PC-3 (cell line): ENCODE data around the gene ATP5ME. TPM values are rescaled to one million over a fixed set of nuclear protein-coding genes. Genes with fewer than 3 reads are reported as not detected.

ENCODE experiments used
- ATAC-seq: fragments of 200-7000 bp; cut with Tn5 transposase; 2 replicates; pipeline ENCODE4 v1.9.1; 2020; ENCODE audit warnings: mild to moderate bottlenecking, moderate library complexity
- BruUV-seq: library from RNA; stranded (reverse); fragments of 400-500 nt; replicated peaks from 2 replicates; lab custom pipeline; 2021; lab: Mats Ljungman, UMichigan
- CTCF ChIA-PET: fragments of 300-600 bp; sonication (Branson Sonifier 250); formaldehyde crosslinking; loops from one replicate; lab custom pipeline; 2022; ENCODE audit warnings: antibody characterized with exemption; lab: Charles Lee
- POLR2A ChIA-PET: fragments of 300-600 bp; sonication (Branson Sonifier 250); formaldehyde crosslinking; loops from one replicate; lab custom pipeline; 2022; ENCODE audit warnings: antibody characterized with exemption; ENCODE audit not compliant: unreplicated experiment; lab: Charles Lee
- DNase-seq: peaks from one replicate; pipeline ENCODE4 v3.0.0-alpha.2; 2015
- H2AFZ ChIP-seq: fragments of 300-600 bp; sonication (generic); 2 replicates; pipeline ENCODE4 v1.6.0; 2016; ENCODE audit warnings: antibody characterized with exemption, low read length
- H3F3A ChIP-seq: fragments of 300-600 bp; sonication (generic); one replicate; pipeline ENCODE4 v1.6.0; 2017; ENCODE audit warnings: antibody characterized with exemption, low read length, control low read depth, mild to moderate bottlenecking; ENCODE audit not compliant: unreplicated experiment
- H3K27ac ChIP-seq: fragments of 300-600 bp; sonication (generic); 2 replicates; pipeline ENCODE4 v1.5.1; 2016; ENCODE audit warnings: mild to moderate bottlenecking, low read length
- H3K27me3 ChIP-seq: fragments of 300-600 bp; sonication (generic); 2 replicates; pipeline ENCODE4 v1.6.1; 2016; ENCODE audit warnings: low read length, mixed read lengths
- H3K36me3 ChIP-seq: fragments of 300-600 bp; sonication (generic); 2 replicates; pipeline ENCODE4 v1.6.1; 2016; ENCODE audit warnings: low read depth, mixed run types, low read length, mixed read lengths
- H3K4me1 ChIP-seq: fragments of 300-600 bp; sonication (generic); 2 replicates; pipeline ENCODE4 v1.5.1; 2016; ENCODE audit warnings: low read length; ENCODE audit not compliant: insufficient read depth
- H3K4me2 ChIP-seq: fragments of 300-600 bp; sonication (generic); 2 replicates; pipeline ENCODE4 v1.6.0; 2016; ENCODE audit warnings: low read length
- H3K4me3 ChIP-seq: fragments of 300-600 bp; sonication (generic); 2 replicates; pipeline ENCODE4 v1.5.1; 2016; ENCODE audit warnings: mild to moderate bottlenecking, low read length, mixed read lengths
- H3K79me2 ChIP-seq: fragments of 300-600 bp; sonication (generic); 2 replicates; pipeline ENCODE4 v1.6.1; 2017; ENCODE audit warnings: low read length, mixed read lengths
- H3K9ac ChIP-seq: fragments of 300-600 bp; sonication (generic); 2 replicates; pipeline ENCODE4 v1.6.0; 2016; ENCODE audit warnings: mild to moderate bottlenecking, low read length
- H3K9me2 ChIP-seq: fragments of 300-600 bp; sonication (generic); replicated peaks from 2 replicates; pipeline ENCODE4 v1.6.1; 2016; ENCODE audit warnings: mixed run types, low read length, mixed read lengths
- H3K9me3 ChIP-seq: fragments of 300-600 bp; sonication (generic); 2 replicates; pipeline ENCODE4 v1.6.1; 2016; ENCODE audit warnings: low read length, mixed read lengths
- H4K20me1 ChIP-seq: fragments of 300-600 bp; sonication (generic); 2 replicates; pipeline ENCODE4 v1.6.1; 2016; ENCODE audit warnings: low read length, mixed read lengths
- CTCF ChIP-seq: fragments of 300-600 bp; sonication (generic); conservative IDR thresholded peaks from 2 replicates; pipeline ENCODE4 v1.5.1; 2017; ENCODE audit warnings: antibody characterized with exemption, low read depth, mild to moderate bottlenecking, low read length
- EZH2 ChIP-seq: fragments of 300-600 bp; sonication (generic); IDR thresholded peaks from one replicate; pipeline ENCODE4 v1.6.1; 2017; ENCODE audit warnings: antibody characterized with exemption, mild to moderate bottlenecking, low read length; ENCODE audit not compliant: unreplicated experiment
- EZH2phosphoT487 ChIP-seq: fragments of 300-600 bp; sonication (generic); IDR thresholded peaks from 2 replicates; pipeline ENCODE4 v1.6.1; 2018; ENCODE audit warnings: mild to moderate bottlenecking, antibody characterized with exemption, low read length, borderline replicate concordance
- intact Hi-C: fragments of 100-400 bp; cut with micrococcal nuclease; formaldehyde crosslinking; loops from 2 replicates; pipeline ENCODE4 v1.9.0; 2023
- total RNA-seq: library from RNA; depleted of rRNA; stranded (reverse); fragments of >200 nt; gene quantifications from 2 replicates; pipeline ENCODE4 v1.2.3, GENCODE V29; 2014

ATP5ME gene
- total RNA-seq, 1 experiment from 2014 or later: 579 TPM

- no peak for DNase-seq
- no peak overlapping the region for H2AFZ ChIP-seq
- intact Hi-C loops: no loop called here
- CTCF ChIA-PET: no interaction called here
- H3K27ac ChIP-seq: no peak overlapping the region
- no TSS peak for BruUV-seq
- H3K9ac ChIP-seq: no peak overlapping the region
- no peaks in the 10 kb centered on the region for H3F3A ChIP-seq
- no peaks in the 10 kb centered on the region for H3K4me1 ChIP-seq
- H3K79me2 ChIP-seq: peaks cover 78% of the 10 kb centered on the region
- no peaks in the 10 kb centered on the region for H3K9me2 ChIP-seq
- no peak overlapping the region for H3K4me3 ChIP-seq
- H3K36me3 ChIP-seq: no peaks in the 10 kb centered on the region
- POLR2A ChIA-PET: no interaction called here
- ATAC-seq: no peak
- no peaks in the 10 kb centered on the region for H4K20me1 ChIP-seq
- TF ChIP-seq CTCF (no peak), EZH2phosphoT487 (no peak), EZH2 (no peak)
- H3K9me3 ChIP-seq: no peaks in the 10 kb centered on the region
- H3K27me3 ChIP-seq: no peaks in the 10 kb centered on the region
- H3K4me2 ChIP-seq: no peak overlapping the region
These were observed 40.0 kb upstream of the ATP5ME start for GRCh38 chr4:714087-714486.

GRCh38 chr4:712916-713632 is 39.0 kb upstream of the ATP5ME start:
- H3K4me2 ChIP-seq: no peak overlapping the region
- no peak overlapping the region for H3K4me3 ChIP-seq
- no peak overlapping the region for H3K27ac ChIP-seq
- no peaks in the 10 kb centered on the region for H3K4me1 ChIP-seq
- no TSS peak for BruUV-seq
- intact Hi-C loops: no loop called here
- no peaks in the 10 kb centered on the region for H3K27me3 ChIP-seq
- H2AFZ ChIP-seq: no peak overlapping the region
- CTCF ChIA-PET: no interaction called here
- H3K36me3 ChIP-seq: no peaks in the 10 kb centered on the region
- POLR2A ChIA-PET: no interaction called here
- no peak overlapping the region for H3K9ac ChIP-seq
- no peaks in the 10 kb centered on the region for H3F3A ChIP-seq
- peaks cover 78% of the 10 kb centered on the region for H3K79me2 ChIP-seq
- H3K9me3 ChIP-seq: no peaks in the 10 kb centered on the region
- H4K20me1 ChIP-seq: no peaks in the 10 kb centered on the region
- DNase-seq (no peak), ATAC-seq (no peak)
- no peaks in the 10 kb centered on the region for H3K9me2 ChIP-seq
- TF ChIP-seq EZH2 (no peak), EZH2phosphoT487 (no peak), CTCF (no peak)

GRCh38 chr4:712093-712492 is 38.0 kb upstream of the ATP5ME start:
- no peaks in the 10 kb centered on the region for H3K9me3 ChIP-seq
- no peak overlapping the region for H3K4me3 ChIP-seq
- no peak for ATAC-seq
- no TSS peak for BruUV-seq
- H3K9me2 ChIP-seq: no peaks in the 10 kb centered on the region
- H3K79me2 ChIP-seq: peaks cover 76% of the 10 kb centered on the region
- POLR2A ChIA-PET: no interaction called here
- no peak for DNase-seq
- no peak overlapping the region for H3K9ac ChIP-seq
- CTCF ChIA-PET: no interaction called here
- no peaks in the 10 kb centered on the region for H4K20me1 ChIP-seq
- no peak overlapping the region for H3K27ac ChIP-seq
- no peaks in the 10 kb centered on the region for H3K36me3 ChIP-seq
- intact Hi-C loops: no loop called here
- TF ChIP-seq EZH2phosphoT487: no peak
- TF ChIP-seq EZH2: no peak
- no peak for TF ChIP-seq CTCF
- H2AFZ ChIP-seq: no peak overlapping the region
- no peaks in the 10 kb centered on the region for H3K4me1 ChIP-seq
- no peaks in the 10 kb centered on the region for H3F3A ChIP-seq
- H3K27me3 ChIP-seq: no peaks in the 10 kb centered on the region
- H3K4me2 ChIP-seq: no peak overlapping the region
